PC-3 (cell line): Measurements from ENCODE around the gene HYLS1. TPM values are rescaled to one million over a fixed set of nuclear protein-coding genes. Genes with fewer than 3 reads are reported as not detected.

Source experiments
- ATAC-seq: fragments of 200-7000 bp; cut with Tn5 transposase; 2 replicates; pipeline ENCODE4 v1.9.1; 2020; ENCODE audit warnings: mild to moderate bottlenecking, moderate library complexity
- BruUV-seq: library from RNA; stranded (reverse); fragments of 400-500 nt; replicated peaks from 2 replicates; lab custom pipeline; 2021; lab: Mats Ljungman, UMichigan
- CTCF ChIA-PET: fragments of 300-600 bp; sonication (Branson Sonifier 250); formaldehyde crosslinking; loops from one replicate; lab custom pipeline; 2022; ENCODE audit warnings: antibody characterized with exemption; lab: Charles Lee
- POLR2A ChIA-PET: fragments of 300-600 bp; sonication (Branson Sonifier 250); formaldehyde crosslinking; loops from one replicate; lab custom pipeline; 2022; ENCODE audit warnings: antibody characterized with exemption; ENCODE audit not compliant: unreplicated experiment; lab: Charles Lee
- DNase-seq: peaks from one replicate; pipeline ENCODE4 v3.0.0-alpha.2; 2015
- H2AFZ ChIP-seq: fragments of 300-600 bp; sonication (generic); 2 replicates; pipeline ENCODE4 v1.6.0; 2016; ENCODE audit warnings: antibody characterized with exemption, low read length
- H3F3A ChIP-seq: fragments of 300-600 bp; sonication (generic); one replicate; pipeline ENCODE4 v1.6.0; 2017; ENCODE audit warnings: antibody characterized with exemption, low read length, control low read depth, mild to moderate bottlenecking; ENCODE audit not compliant: unreplicated experiment
- H3K27ac ChIP-seq: fragments of 300-600 bp; sonication (generic); 2 replicates; pipeline ENCODE4 v1.5.1; 2016; ENCODE audit warnings: mild to moderate bottlenecking, low read length
- H3K27me3 ChIP-seq: fragments of 300-600 bp; sonication (generic); 2 replicates; pipeline ENCODE4 v1.6.1; 2016; ENCODE audit warnings: low read length, mixed read lengths
- H3K36me3 ChIP-seq: fragments of 300-600 bp; sonication (generic); 2 replicates; pipeline ENCODE4 v1.6.1; 2016; ENCODE audit warnings: low read depth, mixed run types, low read length, mixed read lengths
- H3K4me1 ChIP-seq: fragments of 300-600 bp; sonication (generic); 2 replicates; pipeline ENCODE4 v1.5.1; 2016; ENCODE audit warnings: low read length; ENCODE audit not compliant: insufficient read depth
- H3K4me2 ChIP-seq: fragments of 300-600 bp; sonication (generic); 2 replicates; pipeline ENCODE4 v1.6.0; 2016; ENCODE audit warnings: low read length
- H3K4me3 ChIP-seq: fragments of 300-600 bp; sonication (generic); 2 replicates; pipeline ENCODE4 v1.5.1; 2016; ENCODE audit warnings: mild to moderate bottlenecking, low read length, mixed read lengths
- H3K79me2 ChIP-seq: fragments of 300-600 bp; sonication (generic); 2 replicates; pipeline ENCODE4 v1.6.1; 2017; ENCODE audit warnings: low read length, mixed read lengths
- H3K9ac ChIP-seq: fragments of 300-600 bp; sonication (generic); 2 replicates; pipeline ENCODE4 v1.6.0; 2016; ENCODE audit warnings: mild to moderate bottlenecking, low read length
- H3K9me2 ChIP-seq: fragments of 300-600 bp; sonication (generic); replicated peaks from 2 replicates; pipeline ENCODE4 v1.6.1; 2016; ENCODE audit warnings: mixed run types, low read length, mixed read lengths
- H3K9me3 ChIP-seq: fragments of 300-600 bp; sonication (generic); 2 replicates; pipeline ENCODE4 v1.6.1; 2016; ENCODE audit warnings: low read length, mixed read lengths
- H4K20me1 ChIP-seq: fragments of 300-600 bp; sonication (generic); 2 replicates; pipeline ENCODE4 v1.6.1; 2016; ENCODE audit warnings: low read length, mixed read lengths
- CTCF ChIP-seq: fragments of 300-600 bp; sonication (generic); conservative IDR thresholded peaks from 2 replicates; pipeline ENCODE4 v1.5.1; 2017; ENCODE audit warnings: antibody characterized with exemption, low read depth, mild to moderate bottlenecking, low read length
- EZH2 ChIP-seq: fragments of 300-600 bp; sonication (generic); IDR thresholded peaks from one replicate; pipeline ENCODE4 v1.6.1; 2017; ENCODE audit warnings: antibody characterized with exemption, mild to moderate bottlenecking, low read length; ENCODE audit not compliant: unreplicated experiment
- EZH2phosphoT487 ChIP-seq: fragments of 300-600 bp; sonication (generic); IDR thresholded peaks from 2 replicates; pipeline ENCODE4 v1.6.1; 2018; ENCODE audit warnings: mild to moderate bottlenecking, antibody characterized with exemption, low read length, borderline replicate concordance
- intact Hi-C: fragments of 100-400 bp; cut with micrococcal nuclease; formaldehyde crosslinking; loops from 2 replicates; pipeline ENCODE4 v1.9.0; 2023
- total RNA-seq: library from RNA; depleted of rRNA; stranded (reverse); fragments of >200 nt; gene quantifications from 2 replicates; pipeline ENCODE4 v1.2.3, GENCODE V29; 2014

HYLS1 gene
- total RNA-seq, 1 experiment from 2014 or later: 23.5 TPM

GRCh38 chr11:125918140-125918840 is 30.8 kb downstream of the HYLS1 start:
- no peak overlapping the region for H3K27ac ChIP-seq
- H3K9ac ChIP-seq: no peak overlapping the region
- H3K79me2 ChIP-seq: no peaks in the 10 kb centered on the region
- intact Hi-C loops: no loop called here
- BruUV-seq: no TSS peak
- H2AFZ ChIP-seq: no peak overlapping the region
- POLR2A ChIA-PET: interaction anchor here (0.6 kb wide), 1 partner anchor 15 kb away, joined by 3 read pairs; the partner anchor contains the start of gene PUS3
- H4K20me1 ChIP-seq: no peaks in the 10 kb centered on the region
- no peak overlapping the region for H3K4me3 ChIP-seq
- H3K4me2 ChIP-seq: no peak overlapping the region
- peak; percentile 52 for TF ChIP-seq CTCF
- no peak for TF ChIP-seq EZH2
- TF ChIP-seq EZH2phosphoT487: no peak
- peaks cover 23% of the 10 kb centered on the region for H3K27me3 ChIP-seq
- DNase-seq (no peak), ATAC-seq (peak; percentile 48)
- H3K36me3 ChIP-seq: no peaks in the 10 kb centered on the region
- no peaks in the 10 kb centered on the region for H3K9me2 ChIP-seq
- no peaks in the 10 kb centered on the region for H3K4me1 ChIP-seq
- CTCF ChIA-PET: interaction anchor here (1.0 to 1.1 kb wide), 3 partner anchors 143 to 276 kb away, joined by 3 read pairs; no protein-coding TSS in a partner anchor
- H3F3A ChIP-seq: no peaks in the 10 kb centered on the region
- H3K9me3 ChIP-seq: no peaks in the 10 kb centered on the region

- Histone ChIP-seq H3K9me3 (no peaks in the 10 kb centered on the region), H3F3A (no peaks in the 10 kb centered on the region), H3K4me3 (no peak overlapping the region), H2AFZ (no peak overlapping the region), H3K4me2 (no peak overlapping the region), H3K79me2 (no peaks in the 10 kb centered on the region), H4K20me1 (no peaks in the 10 kb centered on the region), H3K27ac (no peak overlapping the region), H3K9ac (no peak overlapping the region), H3K4me1 (no peaks in the 10 kb centered on the region), H3K9me2 (no peaks in the 10 kb centered on the region), H3K36me3 (no peaks in the 10 kb centered on the region), H3K27me3 (peaks cover 20% of the 10 kb centered on the region)
- no peak for DNase-seq
- ChIA-PET POLR2A (no interaction called here), CTCF (no interaction called here)
- no peak for ATAC-seq
- TF ChIP-seq EZH2: no peak
- TF ChIP-seq EZH2phosphoT487: no peak
- no peak for TF ChIP-seq CTCF
- BruUV-seq: no TSS peak
- intact Hi-C loops: loop anchor here (10.0 kb wide), 1 partner anchor 194 kb away; no protein-coding TSS in a partner anchor
Observed at GRCh38 chr11:125921042-125921441, 33.6 kb downstream of the HYLS1 start.

- ChIA-PET POLR2A (interaction anchor here (0.6 kb wide), 1 partner anchor 183 kb away, joined by 5 read pairs; no protein-coding TSS in a partner anchor), CTCF (no interaction called here)
- BruUV-seq: no TSS peak
- intact Hi-C loops: loop anchor here (10.0 kb wide), 1 partner anchor 193 kb away; no protein-coding TSS in a partner anchor
- Histone ChIP-seq H2AFZ (no peak overlapping the region), H3K79me2 (no peaks in the 10 kb centered on the region), H3K4me1 (no peaks in the 10 kb centered on the region), H3K4me2 (no peak overlapping the region), H4K20me1 (no peaks in the 10 kb centered on the region), H3F3A (no peaks in the 10 kb centered on the region), H3K9me3 (no peaks in the 10 kb centered on the region), H3K27ac (no peak overlapping the region), H3K9ac (no peak overlapping the region), H3K9me2 (no peaks in the 10 kb centered on the region), H3K27me3 (peaks cover 10% of the 10 kb centered on the region; the same call in 1 of the 2 replicates), H3K36me3 (no peaks in the 10 kb centered on the region), H3K4me3 (no peak overlapping the region)
- ATAC-seq (no peak), DNase-seq (no peak)
- TF ChIP-seq CTCF: no peak
- no peak for TF ChIP-seq EZH2
- TF ChIP-seq EZH2phosphoT487: no peak
Observed at GRCh38 chr11:125922156-125922555, 34.7 kb downstream of the HYLS1 start.
